ENCODE measurements around the gene PLCB3. TPM values are rescaled to one million over a fixed set of nuclear protein-coding genes. Genes with fewer than 3 reads are reported as not detected.

Gene PLCB3
- total and polyA plus RNA-seq, 2 of the 13 experiments (the other 11 are each of a cell fraction or from before 2014, with no cell fraction given): 7.5 to 13.8 TPM

GRCh38 chr11:64237484-64237951 is 13.8 kb upstream of the PLCB3 start (continued):
- TF ChIP-seq ZNF318 (CRISPR knock-in tag; IDR thresholded peaks at IDR 0.05): no peak
- TF ChIP-seq ZNF205 (CRISPR knock-in tag; IDR thresholded peaks at IDR 0.05): no peak
- no peak for TF ChIP-seq HOMEZ (CRISPR knock-in tag; IDR thresholded peaks at IDR 0.05; ENCODE audit: low read depth)
- TF ChIP-seq ZNF280B (CRISPR knock-in tag; IDR thresholded peaks at IDR 0.05; ENCODE audit: borderline replicate concordance): no peak
- peak; percentile 79; the same call in 1 of the 2 replicates for TF ChIP-seq PITX1 (CRISPR knock-in tag; IDR thresholded peaks at IDR 0.05)
- TF ChIP-seq YEATS4 (CRISPR knock-in tag; IDR thresholded peaks at IDR 0.05; ENCODE audit: borderline replicate concordance): peak; percentile 35; the same call in 1 of the 2 replicates
- no peak for TF ChIP-seq HNF1A (IDR thresholded peaks at IDR 0.05; ENCODE audit: low read depth)
- no peak for TF ChIP-seq HNF1A (CRISPR knock-in tag; IDR thresholded peaks at IDR 0.05; ENCODE audit: borderline replicate concordance)
- TF ChIP-seq KDM1A (CRISPR knock-in tag; IDR thresholded peaks at IDR 0.05): no peak
- peak; percentile 63; the same call in 1 of the 2 replicates for TF ChIP-seq ZNF556 (CRISPR knock-in tag; IDR thresholded peaks at IDR 0.05; ENCODE audit: borderline replicate concordance)
- no peak for TF ChIP-seq HNRNPK (IDR thresholded peaks at IDR 0.05; ENCODE audit: low read depth, low read length, poor library complexity, severe bottlenecking)
- TF ChIP-seq NR0B2 (CRISPR knock-in tag; IDR thresholded peaks at IDR 0.05): no peak
- TF ChIP-seq ZNF749 (CRISPR knock-in tag; IDR thresholded peaks at IDR 0.05; ENCODE audit: borderline replicate concordance): no peak
